Limb (tissue), 2 donors: ENCODE data around the gene CASK.
"Not testable (repeated sequence)": the region's sequence is repeated elsewhere in the genome, so short reads cannot be mapped to it uniquely, and the experiment has no call there.

Experiments used
- DNase-seq, 2 donors: peaks; one replicate each; pipeline ENCODE4 v3.0.0-alpha.2; 2016; ENCODE audit errors: extremely low spot score in 2 of 2

CASK gene

GRCh38 chrX:41518127-41518840, 405.1 kb downstream of the CASK start:
- DNase-seq, result no peak

GRCh38 chrX:41516999-41517765, 406.2 kb downstream of the CASK start:
- no peak for DNase-seq

DNA sequence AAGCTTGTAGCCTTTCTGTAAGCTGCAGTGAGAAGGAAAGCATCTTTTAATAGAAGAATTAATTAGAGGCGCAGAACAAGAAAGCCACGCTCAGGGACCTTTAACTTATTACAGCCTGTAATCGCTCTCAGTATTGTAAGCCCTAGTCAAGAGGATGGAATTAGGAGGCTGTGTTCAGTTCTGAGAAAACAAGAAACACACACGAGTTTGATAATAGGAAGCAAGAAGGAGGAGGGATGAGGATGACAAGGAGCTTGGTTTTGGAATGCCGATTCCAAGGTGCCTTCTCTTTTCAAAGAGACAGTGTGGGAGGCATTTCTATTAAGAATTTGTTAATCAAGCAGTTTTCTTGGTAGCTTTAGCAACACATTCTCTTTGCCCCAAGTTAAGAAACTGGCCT, 406.9 kb downstream of the CASK start:
- DNase-seq, result no peak

DNA sequence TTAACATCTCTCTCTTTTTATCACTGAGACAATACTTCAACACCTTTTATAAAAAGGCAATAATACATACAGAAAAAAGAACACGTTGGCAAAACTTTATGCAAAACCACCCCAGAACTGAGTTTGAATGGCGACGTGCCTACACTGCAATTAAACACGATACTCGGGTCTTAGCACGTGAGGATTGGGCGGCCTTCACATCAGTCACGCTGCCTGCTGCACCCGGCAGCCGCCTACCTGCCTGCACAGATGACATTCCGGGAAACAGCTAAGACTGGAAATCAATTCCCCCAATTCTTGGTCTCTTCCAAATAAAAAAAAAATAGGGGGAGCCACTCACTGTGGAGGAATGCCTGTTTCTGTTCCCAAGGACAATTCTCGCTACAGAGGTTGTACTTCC, 408.0 kb downstream of the CASK start:
- no peak for DNase-seq

DNA sequence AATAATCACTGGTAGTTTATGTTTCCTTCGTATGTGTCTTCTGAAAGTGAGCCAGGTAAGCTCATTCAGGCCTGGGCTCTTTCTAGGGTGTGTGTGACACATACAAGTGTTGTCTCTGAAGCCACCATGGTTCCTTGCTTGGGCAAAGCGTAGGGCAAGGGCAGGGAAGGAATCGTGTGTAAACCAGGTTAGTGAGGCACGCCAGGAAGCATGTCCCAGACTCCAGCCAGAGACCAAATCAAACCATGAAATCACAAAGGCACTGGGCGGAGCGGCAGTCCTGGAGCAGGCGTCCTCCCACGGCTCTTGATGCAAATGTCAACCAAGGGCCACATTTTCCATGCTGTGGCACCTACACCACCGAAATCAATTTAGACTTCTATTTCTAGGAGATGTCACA, 409.2 kb downstream of the CASK start:
- no peak for DNase-seq

GRCh38 chrX:41512853-41513252, 410.5 kb downstream of the CASK start:
- not testable (repeated sequence) for DNase-seq

DNA sequence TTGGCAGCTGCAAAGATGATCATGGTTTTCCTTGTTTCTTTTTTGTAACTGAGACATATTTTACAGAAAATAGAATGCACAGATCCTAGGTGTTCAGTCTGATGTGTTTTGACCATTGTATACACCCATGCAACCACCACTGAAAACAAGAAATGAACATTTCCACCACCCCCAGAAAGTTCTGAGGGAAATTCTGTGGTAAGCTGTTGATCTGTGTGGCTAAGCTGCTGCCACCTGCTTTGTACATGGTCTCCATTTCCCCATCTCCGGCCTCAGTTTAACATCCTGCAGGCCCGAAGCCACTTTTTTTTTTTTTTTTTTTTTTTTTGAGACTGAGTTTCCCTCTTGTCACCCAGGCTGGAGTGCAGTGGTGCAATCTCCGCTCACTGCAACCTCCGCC, 411.0 kb downstream of the CASK start:
- DNase-seq, result no peak

DNA sequence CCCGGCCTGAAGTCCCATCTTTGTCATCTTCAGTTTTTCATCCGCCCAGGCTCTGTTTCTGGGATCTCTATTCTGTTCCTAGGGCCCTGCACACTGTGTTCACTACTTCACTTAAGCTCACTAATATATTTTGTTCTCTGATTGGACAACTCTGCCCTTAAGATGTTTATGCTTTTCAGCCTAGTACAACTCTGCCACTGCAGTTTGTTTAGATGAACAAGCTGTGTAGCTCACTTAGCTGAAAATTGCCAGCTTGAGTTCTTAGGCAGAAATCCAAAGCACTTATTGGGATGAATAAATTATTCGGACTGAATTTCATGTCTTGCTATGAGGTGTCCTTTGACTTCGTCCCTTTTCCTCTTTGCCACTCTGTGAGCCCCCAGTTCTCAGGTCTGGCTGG, 415.4 kb downstream of the CASK start:
- DNase-seq, result no peak

GRCh38 chrX:41502004-41502403, 421.4 kb downstream of the CASK start:
- DNase-seq, result no peak

- no peak for DNase-seq
Observed at GRCh38 chrX:41499984-41500383, 423.4 kb downstream of the CASK start.

DNA sequence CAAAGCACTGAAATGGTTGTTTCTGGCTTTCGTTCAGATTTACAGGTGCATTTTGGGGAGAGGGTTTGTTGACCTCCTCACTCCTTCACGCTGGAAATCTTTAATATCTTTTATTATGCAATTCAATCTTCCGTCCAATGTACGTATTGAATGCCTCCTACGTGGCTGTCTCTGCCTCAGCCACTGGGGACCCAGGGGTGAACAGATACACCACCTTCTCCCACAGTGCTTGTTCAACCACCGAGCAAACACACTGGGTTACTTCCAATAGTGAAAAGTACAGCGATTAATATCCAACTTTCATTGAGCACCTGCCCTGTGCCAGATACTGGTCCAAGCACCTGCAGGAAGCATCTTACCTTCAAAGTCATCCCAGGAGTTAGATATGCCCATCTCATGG, 424.2 kb downstream of the CASK start:
- DNase-seq, result no peak

DNA sequence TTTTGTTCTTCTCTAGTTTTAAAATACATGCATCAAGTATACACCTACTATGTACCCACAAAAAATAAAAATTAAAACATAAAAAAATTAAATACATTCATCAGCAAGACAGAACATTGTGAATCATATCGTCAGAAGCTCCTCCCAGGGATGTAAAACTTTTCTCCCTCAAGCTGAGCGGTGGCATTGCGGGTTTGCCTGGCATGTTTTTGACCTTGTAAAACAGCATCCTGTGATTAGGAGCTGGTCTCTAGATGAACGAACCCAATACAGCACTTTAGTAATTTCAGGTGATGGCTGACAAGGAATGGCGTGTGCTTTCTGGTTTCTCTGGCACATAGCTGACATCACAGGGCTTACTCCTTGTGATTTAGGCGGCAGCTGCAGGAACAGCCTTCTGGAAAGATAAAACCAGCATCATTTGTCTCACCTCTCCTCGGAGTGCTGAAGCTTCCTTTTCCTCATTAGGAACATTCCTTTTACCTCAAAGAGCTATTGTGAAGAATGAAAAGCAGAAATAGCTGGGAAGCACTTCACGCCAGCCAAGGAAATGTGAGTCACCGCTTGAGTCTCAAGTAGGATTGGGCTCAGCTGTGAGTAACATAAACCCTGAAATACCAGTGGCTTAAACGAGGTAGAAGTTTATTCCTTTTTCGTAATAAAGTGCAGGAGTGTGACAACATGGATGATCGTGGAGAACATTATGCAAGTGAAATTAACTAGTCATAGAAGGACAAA, 431.9 kb downstream of the CASK start:
- DNase-seq, result peak in 1 of 2 donors; percentile 2

- DNase-seq, result no peak
Observed at GRCh38 chrX:41490446-41490845, 432.9 kb downstream of the CASK start.

- no peak for DNase-seq
Observed at GRCh38 chrX:41482154-41482850, 441.1 kb downstream of the CASK start.

GRCh38 chrX:41481264-41482109, 441.9 kb downstream of the CASK start:
- no peak for DNase-seq

DNA sequence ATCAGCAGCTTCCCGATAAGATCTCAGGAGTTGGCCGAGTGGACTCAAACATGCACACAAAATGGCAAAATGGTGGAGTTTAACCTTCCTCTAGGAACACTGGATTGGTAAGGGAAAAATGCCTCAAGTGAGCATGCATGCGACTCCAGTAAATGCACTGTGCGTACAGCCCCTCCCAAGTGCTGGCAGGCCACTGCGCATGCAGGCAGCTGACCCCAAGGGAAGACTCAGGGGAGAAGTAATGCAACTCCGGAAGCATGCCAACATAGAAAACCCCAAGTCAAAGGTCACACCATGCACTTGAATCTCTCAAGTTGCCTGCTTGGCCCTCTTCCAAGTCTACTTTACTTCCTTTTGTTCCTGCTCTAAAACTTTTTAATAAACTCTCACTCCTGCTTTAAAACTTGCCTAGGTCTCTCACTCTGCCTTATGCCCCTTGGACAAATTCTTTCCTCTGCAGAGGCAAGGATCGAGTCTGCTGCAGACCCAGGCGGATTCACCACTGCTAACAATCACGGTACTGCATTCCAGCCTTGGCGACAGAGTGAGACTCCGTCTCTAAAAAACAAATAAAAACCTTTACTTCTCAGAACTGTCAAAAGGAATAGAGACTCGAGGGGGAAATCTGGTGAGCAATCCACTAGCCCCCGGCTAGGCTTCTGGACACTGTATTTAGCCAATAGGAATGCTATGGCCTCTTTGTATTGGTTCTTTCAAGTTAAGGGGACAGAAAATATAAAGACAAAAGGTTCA, 442.7 kb downstream of the CASK start:
- DNase-seq, result no peak

DNA sequence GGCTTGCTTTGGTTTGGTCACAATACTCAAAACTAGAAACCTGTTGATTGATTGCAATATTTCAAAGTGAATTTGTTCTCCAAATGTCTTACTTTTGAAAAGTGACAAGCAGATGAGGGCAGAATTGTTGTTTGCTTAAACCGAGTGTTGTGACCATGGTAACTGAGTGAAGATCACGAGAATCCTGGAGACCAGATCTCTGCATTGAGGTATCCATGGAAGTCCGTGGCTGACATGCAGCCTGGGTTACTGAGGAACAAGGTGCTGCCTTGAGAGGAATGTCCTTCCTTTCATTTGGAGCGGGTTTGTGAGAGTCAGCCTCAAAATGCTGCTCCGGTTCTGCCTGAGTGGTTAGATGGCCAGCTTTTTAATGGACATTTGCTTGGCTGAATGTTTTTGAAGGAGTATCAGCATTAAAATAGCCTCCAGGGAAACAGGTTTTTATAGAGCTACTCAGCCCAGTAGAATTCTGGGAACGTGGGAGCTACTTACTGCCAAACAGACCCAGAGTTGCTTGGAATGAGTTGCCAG, 444.9 kb downstream of the CASK start:
- no peak for DNase-seq

GRCh38 chrX:41475591-41476241, 447.6 kb downstream of the CASK start:
- DNase-seq, result peak; percentile 1 to 47

- DNase-seq, result no peak
Observed at GRCh38 chrX:41475191-41475590, 448.2 kb downstream of the CASK start.
